ENCODE measurements around the gene U2AF1.
"Not testable (repeated sequence)": the region's sequence is repeated elsewhere in the genome, so short reads cannot be mapped to it uniquely, and the experiment has no call there.

DNA sequence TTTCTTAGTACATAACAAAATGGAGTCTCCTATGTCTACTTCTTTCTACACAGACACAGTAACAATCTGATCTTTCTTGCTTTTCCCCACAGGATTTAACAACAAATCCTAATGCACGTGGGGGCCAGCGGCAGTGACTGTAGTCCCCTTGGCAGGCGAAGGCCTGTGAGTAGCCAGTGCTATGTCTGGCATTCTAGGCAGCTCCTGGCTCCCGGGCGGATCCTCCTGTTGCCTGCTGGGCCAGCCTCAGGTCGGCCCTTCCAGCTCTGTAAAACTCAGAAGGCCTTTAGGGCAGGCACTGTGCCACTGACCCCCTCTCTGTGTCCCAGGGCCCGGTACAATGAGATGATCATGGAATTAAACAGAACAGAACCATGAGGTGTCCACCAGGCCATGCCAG is 40.6 kb upstream of the U2AF1 start:
- TF ChIP-seq CTCF (IDR thresholded peaks at IDR 0.05; ENCODE audit: insufficient read depth, low read length, poor library complexity, severe bottlenecking); EZH2phosphoT487 (conservative IDR thresholded peaks at IDR 0.05; ENCODE audit: low read length): not testable (repeated sequence)

Measured in SU-DHL-6 (cell line).